HG03095 (cell line): ENCODE results near the gene TBC1D22A.

Experiments
- ATAC-seq: cut with Tn5 transposase; IDR thresholded peaks from one replicate; pipeline ENCODE4 v1.9.1; 2021; ENCODE audit warnings: moderate library complexity; ENCODE audit not compliant: unreplicated experiment

Gene TBC1D22A

DNA sequence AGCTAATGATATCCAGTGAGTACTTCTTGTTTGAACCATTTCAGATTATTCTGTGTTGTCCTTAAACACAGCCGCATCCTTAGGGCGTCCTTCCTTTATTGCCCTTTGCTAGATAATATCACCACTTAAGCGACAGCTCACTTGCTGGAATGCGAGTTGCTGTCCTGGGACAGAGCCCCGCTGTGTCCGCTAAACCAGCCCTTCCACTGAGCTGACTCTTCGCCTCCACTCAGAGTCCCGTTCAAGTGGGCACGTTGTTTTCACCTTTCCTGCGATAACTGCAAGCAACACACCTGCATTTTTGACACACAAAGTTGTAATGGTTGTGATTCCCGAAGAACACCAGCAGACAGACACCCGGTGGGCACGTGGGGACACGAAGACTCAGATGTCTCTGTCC, 140.0 kb downstream of the TBC1D22A start:
- no peak for ATAC-seq

DNA sequence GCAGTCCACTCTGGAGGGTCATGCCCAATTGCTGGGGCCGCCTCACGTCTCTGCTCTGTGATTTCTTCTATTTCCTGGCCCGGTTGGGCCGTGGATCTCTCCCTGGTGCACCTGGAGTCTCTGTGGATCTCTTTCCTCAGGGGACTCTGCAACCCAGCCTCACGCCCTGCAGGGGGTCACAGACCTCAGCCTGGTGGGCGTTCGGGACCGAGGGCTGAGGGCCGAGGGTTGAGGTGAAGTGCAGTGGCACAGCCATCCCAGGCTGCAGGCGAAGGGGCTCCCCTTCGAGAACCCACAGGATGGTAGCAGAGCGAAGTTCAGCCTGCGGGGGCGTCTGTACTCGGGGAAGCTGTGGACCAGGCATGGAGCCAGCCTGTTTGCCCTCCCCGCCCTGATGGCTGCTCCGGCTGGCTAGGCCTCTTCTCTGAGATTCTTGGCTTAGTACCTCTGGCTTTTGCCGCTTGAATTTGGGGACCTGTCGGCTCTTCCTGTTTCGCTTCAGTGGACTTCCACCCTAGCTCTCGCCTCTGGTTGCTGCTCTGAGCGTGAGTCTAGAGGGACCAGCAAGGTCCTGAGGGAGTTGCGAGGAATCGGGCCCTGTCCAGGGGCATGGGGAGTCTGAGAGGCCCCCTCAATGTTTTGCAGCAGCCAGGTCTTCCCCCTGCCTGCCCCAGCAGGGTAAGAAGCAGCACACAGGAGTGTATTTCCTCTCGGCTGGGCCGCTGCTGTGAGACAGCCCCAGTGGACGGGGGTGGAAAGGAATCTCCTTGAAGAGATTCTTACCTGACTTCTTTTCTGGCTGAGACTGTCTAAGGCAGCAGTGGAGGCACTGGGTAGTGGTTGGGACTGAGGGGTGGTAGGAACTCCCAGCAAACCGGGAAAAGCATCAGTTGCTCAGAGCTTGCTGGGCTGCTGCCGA, 140.8 kb downstream of the TBC1D22A start:
- ATAC-seq = no peak

DNA sequence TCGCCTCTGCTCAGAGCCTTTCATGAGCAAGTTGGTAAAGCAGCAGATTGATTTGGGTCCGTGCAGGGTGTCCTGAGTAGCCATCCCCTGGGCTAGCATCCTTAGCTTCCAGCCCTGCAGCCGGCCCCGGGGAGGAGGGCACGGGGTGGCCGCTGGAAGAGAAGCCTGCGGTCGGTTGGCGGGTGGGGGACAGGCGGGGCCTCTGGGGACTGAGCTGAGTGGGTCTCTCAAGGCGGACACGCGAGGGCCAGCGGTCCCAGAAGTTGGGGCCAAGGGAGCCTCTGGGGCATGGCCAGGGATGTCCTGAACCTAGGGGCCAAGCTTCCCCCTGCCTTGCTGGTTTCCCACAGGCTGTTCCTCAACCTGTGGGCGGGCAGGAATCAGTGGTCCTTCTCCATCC, 143.0 kb downstream of the TBC1D22A start:
- ATAC-seq = no peak

- ATAC-seq = no peak
Measured at GRCh38 chr22:46905834-46906233, 143.4 kb downstream of the TBC1D22A start.

GRCh38 chr22:46906326-46907045, 144.0 kb downstream of the TBC1D22A start:
- ATAC-seq = no peak

DNA sequence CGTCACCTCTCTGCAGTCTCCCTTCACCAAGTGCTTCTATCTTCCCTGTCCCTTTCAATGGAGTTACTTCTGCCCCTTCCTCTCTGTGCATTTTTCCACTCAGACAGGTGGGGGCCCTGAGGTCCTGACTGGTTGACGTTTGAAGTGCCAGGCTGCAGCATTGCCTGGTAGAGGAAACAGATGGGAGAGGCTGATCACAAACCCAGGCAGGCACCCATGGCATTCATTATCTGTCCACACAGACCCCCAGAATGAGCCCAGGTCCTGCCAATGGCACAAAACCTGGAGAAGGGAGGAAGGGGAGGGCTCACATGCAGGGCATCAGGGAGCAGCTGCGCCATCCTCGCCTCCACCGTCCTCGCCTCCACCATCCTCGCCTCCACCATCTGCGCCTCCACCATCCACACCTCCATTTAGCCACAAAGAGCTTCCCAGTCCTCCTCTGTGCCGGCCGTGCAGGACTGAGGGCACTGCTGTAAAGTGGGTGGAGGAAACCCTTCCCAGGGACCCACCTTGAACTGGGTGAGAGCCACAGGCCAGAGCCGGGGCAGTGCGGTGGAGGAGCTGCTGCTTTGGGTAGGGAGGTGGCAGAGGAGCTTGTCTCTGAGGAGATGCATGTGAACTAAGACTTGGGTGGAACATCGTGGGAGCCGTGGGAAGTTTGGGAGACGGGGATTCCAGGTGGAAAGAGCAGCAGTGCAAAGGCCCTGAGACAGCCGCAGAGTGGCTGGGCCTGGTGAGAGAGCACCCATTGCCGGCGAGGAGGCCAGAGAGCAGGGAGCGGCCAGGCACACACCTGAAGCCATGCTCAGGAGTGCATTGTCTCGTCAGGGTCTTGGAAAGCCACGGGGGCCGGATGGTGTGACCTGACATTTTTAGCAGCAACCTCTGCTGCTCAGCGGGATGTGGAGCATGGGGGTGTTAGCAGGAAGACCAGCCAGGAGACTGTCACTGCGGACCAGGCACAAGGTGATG, 145.1 kb downstream of the TBC1D22A start:
- ATAC-seq = no peak

DNA sequence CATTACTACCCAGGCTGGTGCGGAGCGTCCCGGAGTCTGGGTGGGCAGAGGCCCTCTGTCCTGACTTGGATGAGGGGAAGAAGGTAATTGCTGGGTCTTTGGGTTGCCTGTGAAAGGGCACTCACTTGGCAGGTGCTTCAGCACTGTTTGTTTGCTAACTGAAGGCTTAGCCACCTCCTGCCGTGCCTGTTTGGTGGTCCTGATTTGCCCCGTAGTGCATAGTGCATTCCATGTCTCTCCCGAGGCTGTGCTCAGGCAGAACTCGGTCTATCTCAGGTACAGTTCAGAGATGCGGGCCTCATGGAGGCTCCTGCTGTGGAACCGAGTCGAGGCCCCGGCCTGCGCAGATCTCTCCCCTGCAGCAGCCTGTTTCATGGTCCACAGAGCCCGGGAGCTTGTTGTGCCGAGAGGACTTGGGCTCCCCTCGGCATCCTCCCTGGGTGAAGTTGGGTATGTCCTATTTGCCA, 146.2 kb downstream of the TBC1D22A start:
- ATAC-seq = no peak

DNA sequence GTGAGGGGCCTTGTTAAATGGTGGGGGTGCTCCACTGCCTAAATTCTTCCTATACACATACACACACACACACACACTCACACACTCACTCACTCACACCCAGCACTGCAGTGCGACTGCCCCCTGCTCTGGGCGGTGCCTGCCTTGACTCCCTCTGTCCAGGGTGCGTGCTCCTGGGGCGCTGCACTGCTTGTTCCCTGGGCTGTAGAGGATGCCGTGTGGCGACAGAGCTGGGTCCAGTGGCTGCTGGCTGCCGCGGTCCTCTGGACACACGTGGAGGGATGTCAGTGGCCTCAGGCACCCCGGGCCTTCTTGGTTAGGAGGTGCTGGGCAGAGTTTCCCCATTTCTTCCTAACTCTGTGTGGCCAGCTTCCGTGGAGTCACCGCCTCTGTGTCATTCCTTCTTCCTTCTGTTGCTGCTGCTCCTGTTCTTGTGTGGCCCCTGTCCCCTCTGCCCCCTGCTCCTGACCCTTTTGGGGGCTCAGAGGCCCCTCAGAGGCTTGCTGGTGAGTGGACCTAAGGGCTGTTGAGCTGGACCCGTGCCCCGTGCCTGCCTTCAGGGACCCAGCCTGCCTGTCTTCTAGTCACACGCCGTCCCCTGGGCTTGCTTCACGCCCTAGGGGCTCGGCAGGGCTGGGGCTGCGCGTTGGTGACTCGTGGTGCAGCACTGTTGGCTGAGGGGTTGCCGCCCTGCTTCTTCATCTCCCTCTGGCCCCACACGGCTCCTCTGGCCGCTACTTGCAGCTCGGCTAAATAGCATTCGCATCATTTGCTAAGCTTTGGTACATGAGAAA, 147.0 kb downstream of the TBC1D22A start:
- no peak for ATAC-seq

- ATAC-seq = no peak
Measured at GRCh38 chr22:46910624-46911023, 148.2 kb downstream of the TBC1D22A start.

DNA sequence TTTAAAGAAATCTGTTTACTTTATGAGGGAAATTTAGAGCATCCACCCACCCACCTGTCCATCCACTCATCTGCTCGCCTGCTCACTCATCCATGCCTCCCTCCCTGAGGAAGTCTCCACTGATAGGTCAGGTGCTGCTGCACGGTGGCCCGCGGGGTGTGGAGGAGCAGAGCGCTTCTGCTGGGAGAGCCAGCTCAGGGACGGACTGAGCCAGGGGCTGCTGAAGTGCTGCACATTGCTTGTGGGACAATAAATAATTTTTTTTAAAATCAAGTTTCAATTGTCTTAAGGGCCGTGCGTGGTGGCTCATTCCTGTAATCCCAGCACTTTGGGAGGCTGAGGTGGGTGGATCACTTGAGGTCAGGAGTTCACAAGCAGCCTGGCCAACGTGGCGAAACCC, 148.9 kb downstream of the TBC1D22A start:
- no peak for ATAC-seq

DNA sequence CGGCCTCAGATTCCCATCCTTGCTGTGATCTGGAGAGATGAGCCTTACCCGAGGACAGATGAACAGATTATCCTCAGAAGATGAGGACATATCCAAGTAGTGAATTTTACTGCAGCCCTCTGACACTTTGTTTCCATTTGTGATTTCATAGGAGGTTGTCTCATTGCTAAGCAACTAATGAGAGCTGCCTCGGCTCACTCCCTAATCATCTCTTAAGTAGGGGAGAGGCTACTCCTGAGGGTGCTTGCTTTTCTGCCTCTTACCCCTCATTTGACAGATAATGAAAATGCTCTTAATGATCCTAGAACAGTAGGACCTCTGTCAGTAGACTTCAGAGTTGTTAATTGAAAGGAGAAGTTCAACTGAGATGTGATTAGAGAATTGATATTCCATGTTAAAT, 150.9 kb downstream of the TBC1D22A start:
- ATAC-seq = no peak

DNA sequence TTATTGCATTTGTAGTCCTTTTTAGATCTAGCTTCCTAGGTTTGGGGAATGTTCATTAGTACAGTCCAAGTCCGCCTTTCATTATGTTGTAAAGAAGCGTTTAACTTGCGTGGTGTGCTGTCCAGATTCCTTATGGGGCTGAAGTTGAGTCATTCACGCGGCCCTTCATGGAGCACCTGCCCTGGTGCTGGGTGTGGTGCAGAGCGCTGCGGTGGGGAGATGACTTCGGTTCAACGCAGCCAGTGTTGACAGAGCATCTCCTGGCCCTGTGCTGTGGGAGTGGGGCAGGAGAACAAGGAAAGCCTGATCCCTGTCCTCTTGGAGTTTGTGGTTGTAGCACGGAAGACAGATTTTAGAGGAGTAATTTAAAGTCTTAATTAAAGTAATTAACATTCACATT, 152.0 kb downstream of the TBC1D22A start:
- no peak for ATAC-seq

GRCh38 chr22:46914916-46915894, 152.8 kb downstream of the TBC1D22A start:
- ATAC-seq = no peak

GRCh38 chr22:46915950-46916730, 153.7 kb downstream of the TBC1D22A start:
- ATAC-seq = no peak

DNA sequence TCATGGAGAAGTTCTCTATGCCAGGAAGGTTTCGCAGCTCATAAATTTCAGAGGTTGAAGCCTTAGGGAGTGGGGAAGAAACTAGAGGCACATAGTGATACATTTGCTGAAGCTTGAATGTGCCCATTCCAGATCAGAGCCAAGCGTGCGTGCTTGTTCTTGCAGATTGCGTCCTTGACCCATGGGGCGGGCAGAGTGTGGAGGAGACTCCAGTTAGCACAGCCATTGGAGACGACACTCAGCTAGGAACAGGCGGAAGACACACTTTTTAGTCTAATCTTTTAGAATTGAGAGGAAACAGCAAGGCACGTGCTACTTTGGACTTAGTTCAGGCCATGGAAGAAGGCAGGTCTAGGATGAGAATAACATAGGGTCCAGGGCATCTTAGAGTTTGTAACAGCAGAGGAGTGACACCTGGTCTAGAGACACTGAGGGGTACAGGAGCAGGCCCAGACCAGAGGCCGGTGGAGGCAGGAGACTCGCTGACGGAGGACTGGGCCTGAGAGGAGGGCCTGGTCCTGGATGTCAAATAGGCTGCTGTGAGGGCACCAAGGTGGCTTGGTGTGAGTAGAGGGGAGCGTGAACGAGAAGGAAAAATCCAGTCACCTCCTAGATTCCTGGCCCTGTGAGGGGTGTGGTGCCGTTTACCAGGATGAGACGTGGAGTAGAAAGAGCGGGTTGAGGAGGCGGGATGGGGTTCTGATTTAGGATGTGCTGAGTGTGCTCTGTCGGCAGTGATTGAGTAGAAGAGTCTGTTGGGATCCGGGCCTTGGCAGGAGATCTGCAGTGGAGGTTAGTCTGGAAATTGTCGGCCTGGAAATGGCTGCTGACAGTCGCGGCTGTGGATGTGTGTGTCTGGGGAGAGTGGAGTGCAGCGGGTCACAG, 154.7 kb downstream of the TBC1D22A start:
- ATAC-seq = no peak

- ATAC-seq = no peak
Measured at GRCh38 chr22:46917771-46918101, 155.3 kb downstream of the TBC1D22A start.

DNA sequence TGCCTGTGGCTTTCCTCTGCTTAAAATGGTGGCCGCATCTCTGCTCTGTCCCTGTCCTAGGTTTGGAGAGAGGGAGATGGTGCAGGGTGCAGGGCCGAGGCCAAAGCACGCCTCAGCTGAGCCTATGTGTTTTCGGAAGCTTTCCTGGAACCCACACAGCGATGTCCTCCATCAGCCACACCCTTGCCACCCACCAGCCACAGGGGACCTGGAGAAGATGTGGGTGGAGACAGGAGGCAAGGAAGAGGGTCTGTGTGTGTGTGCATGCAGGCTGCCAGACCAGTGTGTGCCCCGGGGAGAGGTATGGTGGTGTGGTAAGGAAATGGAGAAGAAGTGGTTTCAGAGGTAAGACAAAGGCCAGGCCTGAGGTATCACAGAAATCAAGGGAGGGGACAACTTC, 155.7 kb downstream of the TBC1D22A start:
- no peak for ATAC-seq
